ENCODE measurements around the gene PLEKHG4B.
"Not testable (repeated sequence)": the region's sequence is repeated elsewhere in the genome, so short reads cannot be mapped to it uniquely, and the experiment has no call there.

The PLEKHG4B gene

GRCh38 chr5:56561-57290 is 35.2 kb upstream of the PLEKHG4B start:
- no peak overlapping the region for H3K27ac Mint-ChIP-seq (ENCODE audit: low read depth)
- no peak overlapping the region for H3K4me3 Mint-ChIP-seq
- no peaks in the 10 kb centered on the region for H3K36me3 Mint-ChIP-seq (ENCODE audit: insufficient read depth)
- H3K27me3 Mint-ChIP-seq = peaks cover 53% of the 10 kb centered on the region
- H3K9me3 Mint-ChIP-seq = peaks cover 5% of the 10 kb centered on the region
- H3K4me1 Mint-ChIP-seq = no peaks in the 10 kb centered on the region
- DNase-seq (ENCODE audit: low spot score in 2 of 2) (no peak), ATAC-seq (replicated peaks; ENCODE audit: extremely low read depth, poor library complexity, severe bottlenecking) (no peak)

DNA sequence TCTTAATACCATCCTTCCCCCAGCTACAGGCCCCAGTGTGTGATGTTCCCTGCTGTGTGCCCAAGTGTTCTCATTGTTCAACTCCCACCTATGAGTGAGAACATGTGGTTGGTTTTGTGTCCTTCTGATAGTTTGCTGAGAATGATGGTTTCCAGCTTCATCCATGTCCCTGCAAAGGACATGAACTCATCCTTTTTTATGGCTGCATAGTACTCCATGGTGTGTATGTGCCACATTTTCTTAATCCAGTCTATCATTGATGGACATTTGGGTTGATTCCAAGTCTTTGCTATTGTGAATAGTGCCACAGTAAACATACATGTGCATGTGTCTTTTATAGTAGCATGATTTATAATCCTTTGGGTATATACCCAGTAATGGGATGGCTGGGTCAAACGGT is 31.7 kb upstream of the PLEKHG4B start:
- peaks cover 61% of the 10 kb centered on the region for H3K27me3 Mint-ChIP-seq
- H3K27ac Mint-ChIP-seq (ENCODE audit: low read depth); DNase-seq (ENCODE audit: low spot score in 2 of 2); H3K9me3 Mint-ChIP-seq; H3K4me3 Mint-ChIP-seq; H3K4me1 Mint-ChIP-seq; ATAC-seq (replicated peaks; ENCODE audit: extremely low read depth, poor library complexity, severe bottlenecking); H3K36me3 Mint-ChIP-seq (ENCODE audit: insufficient read depth): not testable (repeated sequence)

GRCh38 chr5:70440-70839 is 21.5 kb upstream of the PLEKHG4B start:
- peaks cover 8% of the 10 kb centered on the region for H3K9me3 Mint-ChIP-seq
- H3K4me1 Mint-ChIP-seq = no peaks in the 10 kb centered on the region
- DNase-seq (ENCODE audit: low spot score in 2 of 2) (no peak), ATAC-seq (replicated peaks; ENCODE audit: extremely low read depth, poor library complexity, severe bottlenecking) (no peak)
- peaks cover 2% of the 10 kb centered on the region for H3K36me3 Mint-ChIP-seq (ENCODE audit: insufficient read depth)
- no peak overlapping the region for H3K4me3 Mint-ChIP-seq
- no peak overlapping the region for H3K27ac Mint-ChIP-seq (ENCODE audit: low read depth)
- peaks cover 82% of the 10 kb centered on the region for H3K27me3 Mint-ChIP-seq

DNA sequence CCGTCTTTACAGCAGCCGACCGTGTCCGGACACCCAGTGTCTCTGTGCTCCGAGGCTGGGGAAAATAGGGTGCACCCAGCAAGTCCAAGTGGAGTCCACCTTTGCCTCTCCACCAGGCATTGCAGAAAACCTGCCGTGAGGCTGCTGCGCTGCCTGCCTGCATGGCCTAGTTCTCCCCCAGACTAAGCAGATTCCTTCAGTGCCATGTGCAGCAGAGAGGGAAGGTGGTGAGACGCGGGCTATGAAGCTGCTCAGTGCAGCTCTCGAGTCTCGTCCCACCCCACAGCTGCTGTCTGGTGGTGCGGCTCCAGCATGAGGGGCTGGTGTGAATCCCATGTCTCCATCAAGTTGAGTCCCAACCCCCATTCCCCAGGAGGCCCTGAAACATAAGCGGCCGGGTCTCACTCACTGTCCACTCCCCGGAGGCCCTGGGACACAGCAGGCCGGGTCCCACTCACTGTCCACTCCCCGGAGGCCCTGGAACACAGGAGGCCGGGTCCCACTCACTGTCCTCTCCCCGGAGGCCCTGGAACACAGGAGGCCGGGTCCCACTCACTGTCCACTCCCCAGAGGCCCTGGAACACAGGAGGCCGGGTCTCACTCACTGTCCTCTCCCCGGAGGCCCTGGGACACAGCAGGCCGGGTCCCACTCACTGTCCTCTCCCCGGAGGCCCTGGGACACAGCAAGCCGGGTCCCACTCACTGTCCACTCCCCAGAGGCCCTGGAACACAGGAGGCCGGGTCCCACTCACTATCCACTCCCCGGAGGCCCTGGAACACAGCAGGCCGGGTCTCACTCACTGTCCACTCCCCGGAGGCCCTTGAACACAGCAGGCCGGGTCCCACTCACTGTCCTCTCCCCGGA is 19.4 kb upstream of the PLEKHG4B start:
- DNase-seq (ENCODE audit: low spot score in 2 of 2); H3K4me3 Mint-ChIP-seq; H3K27ac Mint-ChIP-seq (ENCODE audit: low read depth); H3K36me3 Mint-ChIP-seq (ENCODE audit: insufficient read depth); ATAC-seq (replicated peaks; ENCODE audit: extremely low read depth, poor library complexity, severe bottlenecking); H3K9me3 Mint-ChIP-seq; H3K4me1 Mint-ChIP-seq: not testable (repeated sequence)
- peaks cover 81% of the 10 kb centered on the region for H3K27me3 Mint-ChIP-seq

GRCh38 chr5:73181-73447 is 18.9 kb upstream of the PLEKHG4B start:
- H3K27ac Mint-ChIP-seq (ENCODE audit: low read depth); H3K4me3 Mint-ChIP-seq; H3K9me3 Mint-ChIP-seq; H3K4me1 Mint-ChIP-seq; DNase-seq (ENCODE audit: low spot score in 2 of 2); H3K36me3 Mint-ChIP-seq (ENCODE audit: insufficient read depth); ATAC-seq (replicated peaks; ENCODE audit: extremely low read depth, poor library complexity, severe bottlenecking): not testable (repeated sequence)
- peaks cover 75% of the 10 kb centered on the region for H3K27me3 Mint-ChIP-seq

- no peak for ATAC-seq (replicated peaks; ENCODE audit: extremely low read depth, poor library complexity, severe bottlenecking)
- peaks cover 75% of the 10 kb centered on the region for H3K27me3 Mint-ChIP-seq
- H3K4me3 Mint-ChIP-seq = no peak overlapping the region
- no peaks in the 10 kb centered on the region for H3K9me3 Mint-ChIP-seq
- peaks cover 2% of the 10 kb centered on the region for H3K36me3 Mint-ChIP-seq (ENCODE audit: insufficient read depth)
- H3K27ac Mint-ChIP-seq (ENCODE audit: low read depth) = no peak overlapping the region
- no peaks in the 10 kb centered on the region for H3K4me1 Mint-ChIP-seq
- DNase-seq (ENCODE audit: low spot score in 2 of 2) = no peak
Measured at GRCh38 chr5:73768-74502, 18.0 kb upstream of the PLEKHG4B start.

DNA sequence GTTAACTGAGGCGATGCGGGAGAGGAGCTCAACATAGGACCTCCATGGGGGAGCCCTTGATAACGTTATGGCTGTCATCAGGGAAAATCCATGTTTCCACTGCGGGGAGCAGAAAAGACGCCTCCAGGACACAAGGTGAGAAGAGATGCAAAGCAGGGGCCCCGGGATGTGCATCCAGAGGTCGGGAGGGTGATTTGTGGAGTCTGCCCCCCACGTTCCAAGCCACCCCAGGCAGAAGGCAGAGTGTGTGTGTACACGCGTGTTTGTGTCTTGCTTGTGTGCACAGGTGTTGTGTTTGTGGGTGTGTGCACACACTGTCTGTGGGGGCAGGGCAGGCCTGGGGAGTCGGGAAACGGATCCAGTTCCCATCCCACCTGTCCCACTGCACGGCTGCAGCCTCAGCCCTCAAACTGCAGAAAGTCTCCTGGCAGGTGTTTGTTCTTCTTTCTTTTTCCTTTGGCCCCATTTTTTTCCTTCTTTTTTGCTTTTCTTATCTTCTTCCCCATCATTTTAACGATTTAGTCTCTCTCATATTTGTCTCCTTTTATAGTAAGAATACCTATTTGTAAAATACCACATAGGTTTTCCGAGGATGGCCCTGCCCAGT is 17.4 kb upstream of the PLEKHG4B start:
- Mint-ChIP-seq H3K27me3 (peaks cover 70% of the 10 kb centered on the region), H3K4me3 (no peak overlapping the region), H3K27ac (ENCODE audit: low read depth) (no peak overlapping the region), H3K36me3 (ENCODE audit: insufficient read depth) (peaks cover 3% of the 10 kb centered on the region), H3K9me3 (no peaks in the 10 kb centered on the region), H3K4me1 (no peaks in the 10 kb centered on the region)
- no peak for ATAC-seq (replicated peaks; ENCODE audit: extremely low read depth, poor library complexity, severe bottlenecking)
- no peak for DNase-seq (ENCODE audit: low spot score in 2 of 2)

- H3K9me3 Mint-ChIP-seq = no peaks in the 10 kb centered on the region
- no peak overlapping the region for H3K27ac Mint-ChIP-seq (ENCODE audit: low read depth)
Measured at GRCh38 chr5:75331-76320, 16.3 kb upstream of the PLEKHG4B start.

GRCh38 chr5:76358-77169 is 15.4 kb upstream of the PLEKHG4B start:
- H3K27ac Mint-ChIP-seq (ENCODE audit: low read depth) = no peak overlapping the region
- H3K9me3 Mint-ChIP-seq = no peaks in the 10 kb centered on the region
- peaks cover 3% of the 10 kb centered on the region for H3K36me3 Mint-ChIP-seq (ENCODE audit: insufficient read depth)
- peaks cover 66% of the 10 kb centered on the region for H3K27me3 Mint-ChIP-seq
- ATAC-seq (replicated peaks; ENCODE audit: extremely low read depth, poor library complexity, severe bottlenecking) (no peak), DNase-seq (ENCODE audit: low spot score in 2 of 2) (no peak)
- no peak overlapping the region for H3K4me3 Mint-ChIP-seq
- H3K4me1 Mint-ChIP-seq = no peaks in the 10 kb centered on the region

More at GRCh38 chr5:75331-76320, 16.3 kb upstream of the PLEKHG4B start:
- no peak for DNase-seq (ENCODE audit: low spot score in 2 of 2)
- Mint-ChIP-seq H3K36me3 (ENCODE audit: insufficient read depth) (peaks cover 3% of the 10 kb centered on the region), H3K27me3 (peaks cover 66% of the 10 kb centered on the region), H3K4me3 (no peak overlapping the region), H3K4me1 (no peaks in the 10 kb centered on the region)
- no peak for ATAC-seq (replicated peaks; ENCODE audit: extremely low read depth, poor library complexity, severe bottlenecking)

DNA sequence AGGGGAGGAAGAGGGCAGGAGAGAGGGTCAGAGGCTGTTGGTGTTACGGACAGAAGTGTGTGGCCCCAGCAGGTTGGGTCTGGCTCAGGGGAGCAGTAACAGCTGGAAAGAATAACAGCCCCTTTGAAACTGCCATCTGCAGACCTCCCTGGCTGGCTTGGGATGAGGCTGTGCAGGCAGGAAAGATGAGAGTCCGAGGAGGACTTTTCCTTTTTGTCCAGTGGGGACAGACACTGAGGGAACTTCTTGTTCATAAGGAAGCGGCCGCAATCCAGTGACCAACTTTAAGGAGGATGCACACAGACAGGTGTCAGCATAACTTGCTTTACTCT is 14.8 kb upstream of the PLEKHG4B start:
- Mint-ChIP-seq H3K4me3 (no peak overlapping the region), H3K27me3 (peaks cover 68% of the 10 kb centered on the region), H3K4me1 (no peaks in the 10 kb centered on the region), H3K9me3 (no peaks in the 10 kb centered on the region), H3K36me3 (ENCODE audit: insufficient read depth) (peaks cover 3% of the 10 kb centered on the region), H3K27ac (ENCODE audit: low read depth) (no peak overlapping the region)
- ATAC-seq (replicated peaks; ENCODE audit: extremely low read depth, poor library complexity, severe bottlenecking) (no peak), DNase-seq (ENCODE audit: low spot score in 2 of 2) (no peak)

- peaks cover 72% of the 10 kb centered on the region for H3K27me3 Mint-ChIP-seq
- H3K36me3 Mint-ChIP-seq (ENCODE audit: insufficient read depth) = peaks cover 3% of the 10 kb centered on the region
- H3K9me3 Mint-ChIP-seq = no peaks in the 10 kb centered on the region
- no peak overlapping the region for H3K27ac Mint-ChIP-seq (ENCODE audit: low read depth)
- DNase-seq (ENCODE audit: low spot score in 2 of 2) (no peak), ATAC-seq (replicated peaks; ENCODE audit: extremely low read depth, poor library complexity, severe bottlenecking) (no peak)
- H3K4me1 Mint-ChIP-seq = no peaks in the 10 kb centered on the region
- no peak overlapping the region for H3K4me3 Mint-ChIP-seq
Measured at GRCh38 chr5:77546-77945, 14.4 kb upstream of the PLEKHG4B start.
